ENCODE results near the gene UPK1A. TPM values are rescaled to one million over a fixed set of nuclear protein-coding genes. Genes with fewer than 3 reads are reported as not detected.

Gene UPK1A
- total and polyA plus RNA-seq, 2 of the 8 experiments (the other 6 are each of a cell fraction or from before 2014, with no cell fraction given) = 0.56 to 9.9 TPM

- Histone ChIP-seq H3K23ac (ENCODE audit: insufficient read length) (no peak overlapping the region), H2BK5ac (ENCODE audit: low read depth, low read length) (no peak overlapping the region), H3K27me3 (replicated peaks in 1 of 4; ENCODE audit: control insufficient read depth in 3 of 4, extremely low read depth in 1 of 4, insufficient read depth in 3 of 4, low read length in 3 of 4) (peaks cover 0 to 4% (median 1%) of the 10 kb centered on the region in 4 experiments; a peak in 1 of 7 replicates), H3K4me3 (ENCODE audit: extremely low read depth in 1 of 4, insufficient read depth in 2 of 4, low read depth in 3 of 4, low read length in 4 of 4) (no peak overlapping the region), H4K91ac (replicated peaks; ENCODE audit: insufficient read length, low read length) (no peak overlapping the region), H3K4ac (replicated peaks; ENCODE audit: insufficient read length, low read depth, low read length) (no peak overlapping the region), H3K79me1 (ENCODE audit: low read depth, low read length) (no peaks in the 10 kb centered on the region), H3K56ac (replicated peaks; ENCODE audit: insufficient read length, low read depth, low read length) (no peak overlapping the region), H3K27ac (ENCODE audit: low read depth, low read length) (no peak overlapping the region), H2BK12ac (ENCODE audit: low read depth, low read length) (no peak overlapping the region), H3K4me2 (ENCODE audit: insufficient read depth in 1 of 2, low read depth in 2 of 2, low read length in 2 of 2) (no peak overlapping the region), H3K9ac (replicated peaks in 1 of 4; ENCODE audit: extremely low read depth in 1 of 4, low read depth in 3 of 4, low read length in 3 of 4) (no peak overlapping the region), H4K5ac (ENCODE audit: insufficient read length, low read depth, low read length) (no peak overlapping the region), H2AFZ (ENCODE audit: low read length) (no peak overlapping the region), H4K8ac (ENCODE audit: extremely low read depth, insufficient read depth, low read length) (no peak overlapping the region), H3K23me2 (ENCODE audit: low read depth, low read length) (no peaks in the 10 kb centered on the region; the same call in 1 of the 2 replicates), H3K79me2 (ENCODE audit: control insufficient read depth in 1 of 2, insufficient read depth in 2 of 2, low read length in 2 of 2) (no peaks in the 10 kb centered on the region), H3K9me3 (ENCODE audit: insufficient read depth in 2 of 2, low read depth in 1 of 2, low read length in 1 of 2) (no peaks in the 10 kb centered on the region), H3K4me1 (replicated peaks in 1 of 4; ENCODE audit: control insufficient read depth in 3 of 4, insufficient read depth in 4 of 4, low read length in 3 of 4) (no peaks in the 10 kb centered on the region; a peak in 2 of 7 replicates), H2BK15ac (ENCODE audit: low read length) (no peak overlapping the region), H3K18ac (ENCODE audit: extremely low read depth, low read length) (no peak overlapping the region), H2AK5ac (ENCODE audit: low read depth, low read length) (no peak overlapping the region), H3K36me3 (ENCODE audit: control insufficient read depth in 2 of 4, insufficient read depth in 4 of 4, low read length in 3 of 4) (no peaks in the 10 kb centered on the region), H2BK120ac (replicated peaks; ENCODE audit: low read depth, low read length) (no peak overlapping the region), H3K14ac (ENCODE audit: insufficient read length) (no peak overlapping the region), H4K20me1 (replicated peaks in 1 of 2; ENCODE audit: control insufficient read depth in 1 of 2, insufficient read depth in 2 of 2, low read length in 2 of 2) (no peaks in the 10 kb centered on the region), H2BK20ac (ENCODE audit: low read length) (no peak overlapping the region)
- FAIRE-seq (no peak), DNase-seq (ENCODE audit: low read depth in 1 of 2, low spot score in 2 of 2) (no peak)
- POLR2A ChIA-PET (ENCODE audit: partially characterized antibody) = interaction anchor here (0.6 kb wide), 1 partner anchor 286 kb away, joined by 3 read pairs; no protein-coding TSS in a partner anchor
- 87% methylated on average over 15 of the region's 15 CpGs; no CpG with 5 or more reads in 1 of the 2 experiments for WGBS, 2 experiments (ENCODE audit: extremely low coverage in 1 of 2, insufficient coverage in 1 of 2, insufficient read length in 1 of 2, insufficient replicate concordance in 2 of 2, low coverage in 1 of 2, low lambda C conversion rate in 2 of 2, missing lambda C conversion rate in 1 of 2)
- CTCF ChIA-PET (ENCODE audit: partially characterized antibody) = interaction anchor here (0.5 to 1.2 kb wide), 4 partner anchors 9 to 114 kb away, joined by 3 to 5 read pairs (median 4); no protein-coding TSS in a partner anchor
- TF ChIP-seq RFX5 (IDR thresholded peaks at IDR 0.05; ENCODE audit: borderline replicate concordance, low read depth, low read length) (no peak), NANOG (IDR thresholded peaks at IDR 0.05; ENCODE audit: insufficient read depth, low read depth, low read length, poor library complexity, severe bottlenecking) (no peak), ZNF274 (IDR thresholded peaks at IDR 0.05; ENCODE audit: borderline replicate concordance, extremely low read depth, low read length) (no peak), ASH2L (IDR thresholded peaks at IDR 0.05; ENCODE audit: low read length) (no peak), SRF (IDR thresholded peaks at IDR 0.05; ENCODE audit: low read depth, low read length) (no peak), BRCA1 (IDR thresholded peaks at IDR 0.05; ENCODE audit: low read depth, low read length) (no peak), USF2 (IDR thresholded peaks at IDR 0.05; ENCODE audit: low read length) (no peak), TAF1 (IDR thresholded peaks at IDR 0.05; ENCODE audit: low read depth, low read length) (no peak), SIX5 (IDR thresholded peaks at IDR 0.05; ENCODE audit: low read depth, low read length) (no peak), CHD1 (IDR thresholded peaks at IDR 0.05; ENCODE audit: low read depth, low read length) (no peak), CBX5 (IDR thresholded peaks at IDR 0.05; ENCODE audit: low read depth, low read length) (no peak), SP4 (IDR thresholded peaks at IDR 0.05; ENCODE audit: low read length) (no peak), EZH2 (IDR thresholded peaks at IDR 0.05; ENCODE audit: low read depth, low read length, severe bottlenecking) (no peak)
Observed at GRCh38 chr19:35675589-35676140, 9.3 kb downstream of the UPK1A start.

Data from H1 (cell line).